Measurements from ENCODE around the gene COTL1. TPM values are rescaled to one million over a fixed set of nuclear protein-coding genes. Genes with fewer than 3 reads are reported as not detected.

The COTL1 gene
- total and polyA plus RNA-seq, 2 of the 13 experiments (the other 11 are each of a cell fraction or from before 2014, with no cell fraction given): 8.7 to 16.9 TPM

- CTCF ChIA-PET (ENCODE audit: low intra/inter-chr PET ratio, low total read pairs): no interaction called here
- no peak for TF ChIP-seq SP4 (CRISPR knock-in tag; IDR thresholded peaks at IDR 0.05)
- TF ChIP-seq ZNF468 (CRISPR knock-in tag; IDR thresholded peaks at IDR 0.05): no peak
- TF ChIP-seq ZNF7 (CRISPR knock-in tag; IDR thresholded peaks at IDR 0.05): no peak
- no peak for TF ChIP-seq ZNF773 (CRISPR knock-in tag; IDR thresholded peaks at IDR 0.05; ENCODE audit: borderline replicate concordance)
- no peak for TF ChIP-seq SNAPC5 (CRISPR knock-in tag; IDR thresholded peaks at IDR 0.05; ENCODE audit: borderline replicate concordance)
- no peak for TF ChIP-seq ZBTB46 (CRISPR knock-in tag; IDR thresholded peaks at IDR 0.05; ENCODE audit: borderline replicate concordance)
- no peak for TF ChIP-seq TCF7L2 (IDR thresholded peaks at IDR 0.05; ENCODE audit: low read depth, low read length)
- TF ChIP-seq NKX3-1 (CRISPR knock-in tag; IDR thresholded peaks at IDR 0.05): no peak
- TF ChIP-seq ZSCAN22 (CRISPR knock-in tag; IDR thresholded peaks at IDR 0.05): no peak
- no peak for TF ChIP-seq SMAD9 (CRISPR knock-in tag; IDR thresholded peaks at IDR 0.05)
- Histone ChIP-seq H3K27me3 (ENCODE audit: control insufficient read depth in 1 of 2, insufficient read depth in 2 of 2, low read length in 2 of 2) (no peaks in the 10 kb centered on the region), H4K20me1 (ENCODE audit: insufficient read depth, low read length) (no peaks in the 10 kb centered on the region), H3K36me3 (replicated peaks in 1 of 2; ENCODE audit: control insufficient read depth in 1 of 2, insufficient read depth in 2 of 2, low read length in 2 of 2) (peaks cover 0 to 5% of the 10 kb centered on the region in 2 experiments; a peak in 1 of 5 replicates), H3K9ac (ENCODE audit: insufficient read depth, low read depth, low read length) (no peak overlapping the region), H2AFZ (ENCODE audit: low read length) (no peak overlapping the region), H3K79me2 (ENCODE audit: insufficient read depth, low read length) (no peaks in the 10 kb centered on the region), H3K4me1 (ENCODE audit: insufficient read depth, low read length) (peaks cover 35% of the 10 kb centered on the region), H3K4me3 (replicated peaks in 1 of 3; ENCODE audit: insufficient read depth in 1 of 3, low read depth in 2 of 3, low read length in 3 of 3) (no peak overlapping the region), H3K4me2 (ENCODE audit: low read depth, low read length) (no peak overlapping the region), H3K27ac (ENCODE audit: extremely low read length, insufficient read depth, low read length) (no peak overlapping the region), H3K9me3 (ENCODE audit: low read length) (no peaks in the 10 kb centered on the region)
- no TSS peak for BruUV-seq (replicated peaks)
- no peak for FAIRE-seq
- WGBS (ENCODE audit: low lambda C conversion rate): 91% methylated on average over 11 of the region's 11 CpGs
- POLR2A ChIA-PET: no interaction called here
- ATAC-seq: no peak
- in situ Hi-C loops (cut with HindIII; ENCODE audit: extremely low pct_ligation_motif_present, low pct_unique_long_range_greater_than_20kb): no loop called here
- DNase-seq (ENCODE audit: low spot score): no peak
- intact Hi-C loops (cut with micrococcal nuclease; ENCODE audit: unreplicated experiment): no loop called here
These were observed 25.2 kb downstream of the COTL1 start for GRCh38 chr16:84592718-84593117.
